Stimulated activated memory B cell treated with anti-CD40 and anti-IgM and Interleukin-4, amounts not matched to agents 10 μg/mL and 1 μg/mL and 100 μg/mL, for 72 hours (primary cell): ENCODE data around the gene KRTAP1-5.
A peak's percentile ranks its signal among the peaks of the same experiment; 100 is the strongest.
"Not testable (repeated sequence)": the region's sequence is repeated elsewhere in the genome, so short reads cannot be mapped to it uniquely, and the experiment has no call there.

Source experiments
- ATAC-seq: fragments of 150-1000 bp; cut with Tn5 transposase; 2 replicates; pipeline ENCODE4 v1.10.0; 2021
- H3K27ac Mint-ChIP-seq: one replicate; pipeline ENCODE4 v1.8.0; 2022; ENCODE audit warnings: mild to moderate bottlenecking, mixed read lengths
- H3K27me3 Mint-ChIP-seq: one replicate; pipeline ENCODE4 v1.8.0; 2022; ENCODE audit warnings: mixed read lengths
- H3K36me3 Mint-ChIP-seq: one replicate; pipeline ENCODE4 v1.8.0; 2022; ENCODE audit warnings: mixed read lengths
- H3K4me1 Mint-ChIP-seq: one replicate; pipeline ENCODE4 v1.8.0; 2022; ENCODE audit warnings: mixed read lengths
- H3K4me3 Mint-ChIP-seq: one replicate; pipeline ENCODE4 v1.8.0; 2022; ENCODE audit warnings: mild to moderate bottlenecking, moderate library complexity, mixed read lengths
- H3K9me3 Mint-ChIP-seq: one replicate; pipeline ENCODE4 v1.8.0; 2022; ENCODE audit warnings: mixed read lengths

KRTAP1-5 gene

DNA sequence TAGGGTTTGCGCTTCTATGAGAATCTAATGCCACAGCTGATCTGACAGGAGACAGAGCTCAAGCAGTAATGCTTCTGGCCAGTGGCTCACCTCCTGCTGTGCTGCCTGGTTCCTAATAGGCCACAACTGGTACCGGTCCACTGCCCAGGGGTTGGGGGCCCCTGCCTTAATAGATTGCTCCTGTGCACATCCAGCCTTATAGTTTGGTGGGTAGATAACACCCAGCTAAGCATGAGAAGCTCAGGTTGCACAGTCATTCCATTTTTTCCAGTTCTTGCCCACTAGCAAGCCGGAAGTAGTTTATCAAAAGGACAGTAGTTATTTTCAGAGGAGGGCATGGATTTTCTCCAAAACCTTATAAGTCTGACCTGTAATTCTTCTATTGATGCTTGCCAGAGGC is 7.6 kb downstream of the KRTAP1-5 start:
- Mint-ChIP-seq H3K27me3 (no peaks in the 10 kb centered on the region), H3K4me1 (no peaks in the 10 kb centered on the region), H3K4me3 (no peak overlapping the region), H3K9me3 (peaks cover 5% of the 10 kb centered on the region), H3K27ac (no peak overlapping the region), H3K36me3 (no peaks in the 10 kb centered on the region)
- ATAC-seq: no peak

DNA sequence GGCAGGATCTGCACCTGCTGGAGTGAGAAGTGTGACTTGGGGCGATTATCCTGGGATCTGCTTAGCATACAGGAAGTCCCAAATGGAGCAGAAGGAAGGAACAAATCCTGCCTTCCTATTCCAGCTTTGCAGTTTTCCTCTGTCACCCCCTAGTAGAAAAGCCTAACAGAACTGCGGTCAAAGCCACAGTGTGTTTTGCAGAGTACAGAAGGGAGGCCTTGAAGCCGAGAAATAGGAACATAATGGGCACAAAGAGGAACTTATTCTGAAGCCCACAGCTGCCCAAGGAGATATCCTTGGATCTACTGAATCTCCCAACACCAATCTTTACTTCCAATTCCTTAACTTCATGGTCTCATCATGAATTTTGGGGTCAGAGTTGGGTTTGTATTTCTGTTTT is 8.5 kb downstream of the KRTAP1-5 start:
- Mint-ChIP-seq H3K4me3 (no peak overlapping the region), H3K4me1 (no peaks in the 10 kb centered on the region), H3K27ac (no peak overlapping the region), H3K9me3 (peaks cover 5% of the 10 kb centered on the region), H3K27me3 (no peaks in the 10 kb centered on the region), H3K36me3 (no peaks in the 10 kb centered on the region)
- no peak for ATAC-seq

DNA sequence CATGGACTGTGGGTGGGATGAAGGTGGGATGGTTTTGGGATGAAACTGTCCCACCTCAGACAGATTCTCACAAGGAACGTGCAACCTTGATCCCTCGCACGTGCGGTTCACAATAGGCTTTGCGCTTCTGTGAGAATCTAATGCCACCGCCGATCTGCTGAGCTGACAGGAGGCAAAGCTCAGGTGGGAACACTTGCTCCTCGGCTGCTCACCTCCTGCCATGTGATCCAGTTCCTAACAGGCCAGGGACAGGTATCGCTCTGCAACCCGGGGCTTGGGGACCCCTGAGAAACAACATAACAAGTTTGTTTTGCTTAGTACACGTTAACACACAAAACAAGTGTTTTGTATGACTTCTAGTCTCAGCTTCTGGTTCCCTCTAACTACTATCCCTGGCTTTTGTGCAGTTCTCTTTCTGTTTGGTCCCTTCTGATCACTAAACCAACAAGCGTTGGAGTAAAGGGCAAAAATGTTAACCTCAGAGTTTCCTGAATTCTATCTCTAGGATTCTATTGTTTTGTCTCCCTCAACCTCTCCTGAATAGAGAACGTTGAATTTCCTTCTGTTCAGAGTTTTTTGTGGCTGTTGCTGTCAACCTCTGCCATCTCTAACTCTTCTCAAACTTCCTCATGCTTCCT is 10.3 kb downstream of the KRTAP1-5 start:
- ATAC-seq: no peak
- Mint-ChIP-seq H3K4me3 (no peak overlapping the region), H3K27ac (no peak overlapping the region), H3K27me3 (no peaks in the 10 kb centered on the region), H3K9me3 (peaks cover 5% of the 10 kb centered on the region), H3K4me1 (no peaks in the 10 kb centered on the region), H3K36me3 (no peaks in the 10 kb centered on the region)

DNA sequence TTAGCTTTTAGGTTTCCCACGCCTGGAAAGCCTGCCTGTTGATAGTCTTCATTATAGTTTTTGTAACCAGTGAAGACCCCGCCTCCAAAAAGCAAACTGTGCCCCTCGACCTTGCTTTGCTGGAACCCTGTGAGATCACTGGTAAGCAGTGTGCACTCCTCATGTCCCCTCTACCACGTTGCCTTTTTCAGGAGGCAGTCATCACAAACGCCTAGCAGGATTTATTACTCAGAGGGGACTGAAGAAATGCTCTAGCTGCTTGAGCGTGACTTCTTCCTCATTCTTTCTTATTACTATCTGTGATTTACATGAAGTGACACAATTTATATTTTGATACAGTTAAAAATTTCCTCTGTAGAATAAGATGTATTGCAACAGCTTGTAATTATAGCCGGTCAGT is 11.6 kb downstream of the KRTAP1-5 start:
- H3K9me3 Mint-ChIP-seq: no peaks in the 10 kb centered on the region
- no peak overlapping the region for H3K4me3 Mint-ChIP-seq
- no peaks in the 10 kb centered on the region for H3K36me3 Mint-ChIP-seq
- H3K4me1 Mint-ChIP-seq: no peaks in the 10 kb centered on the region
- H3K27me3 Mint-ChIP-seq: no peaks in the 10 kb centered on the region
- ATAC-seq: no peak
- no peak overlapping the region for H3K27ac Mint-ChIP-seq

DNA sequence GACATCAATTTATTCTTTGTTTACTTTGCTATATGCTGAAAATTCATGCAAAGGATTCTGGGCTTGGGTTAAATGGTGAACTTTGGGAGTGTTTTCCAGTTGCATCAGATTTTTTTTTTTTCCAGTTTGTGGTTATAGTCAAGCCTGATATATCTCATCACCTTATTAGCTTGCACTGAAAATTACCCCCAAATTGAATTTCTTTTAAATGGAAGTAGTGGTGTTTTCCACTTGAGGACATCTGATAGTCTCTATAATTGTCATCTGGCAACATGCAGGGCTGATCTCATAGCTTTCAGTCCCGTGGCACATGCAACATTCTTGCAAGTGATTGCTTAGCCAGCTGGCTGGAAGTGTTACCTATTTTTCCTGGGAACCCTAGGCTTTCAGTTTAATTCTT is 13.4 kb downstream of the KRTAP1-5 start:
- no peaks in the 10 kb centered on the region for H3K4me1 Mint-ChIP-seq
- H3K27me3 Mint-ChIP-seq: no peaks in the 10 kb centered on the region
- H3K9me3 Mint-ChIP-seq: no peaks in the 10 kb centered on the region
- no peak overlapping the region for H3K4me3 Mint-ChIP-seq
- ATAC-seq: no peak
- H3K36me3 Mint-ChIP-seq: no peaks in the 10 kb centered on the region
- no peak overlapping the region for H3K27ac Mint-ChIP-seq

DNA sequence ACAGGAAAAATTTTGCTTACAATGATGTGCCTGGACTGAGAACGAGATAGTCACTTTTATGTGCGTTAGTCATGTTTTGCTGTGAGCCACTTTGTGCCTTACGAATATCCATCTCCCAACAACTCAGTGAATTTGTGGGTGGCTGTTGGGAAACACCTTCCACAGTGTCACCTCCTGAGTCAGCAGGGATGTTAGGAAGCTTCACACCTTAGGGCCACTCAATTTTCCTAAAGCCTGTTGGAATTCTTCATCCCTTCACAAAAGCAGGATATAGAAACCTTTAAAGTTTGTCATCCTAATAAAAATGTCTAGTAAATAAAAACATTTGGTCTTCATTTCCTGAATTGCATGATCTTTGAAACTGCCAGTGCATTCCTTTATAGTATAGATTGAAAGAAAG is 13.8 kb downstream of the KRTAP1-5 start:
- ATAC-seq: no peak
- H3K27me3 Mint-ChIP-seq: no peaks in the 10 kb centered on the region
- H3K4me1 Mint-ChIP-seq: no peaks in the 10 kb centered on the region
- H3K27ac Mint-ChIP-seq: no peak overlapping the region
- no peaks in the 10 kb centered on the region for H3K36me3 Mint-ChIP-seq
- no peak overlapping the region for H3K4me3 Mint-ChIP-seq
- H3K9me3 Mint-ChIP-seq: no peaks in the 10 kb centered on the region

DNA sequence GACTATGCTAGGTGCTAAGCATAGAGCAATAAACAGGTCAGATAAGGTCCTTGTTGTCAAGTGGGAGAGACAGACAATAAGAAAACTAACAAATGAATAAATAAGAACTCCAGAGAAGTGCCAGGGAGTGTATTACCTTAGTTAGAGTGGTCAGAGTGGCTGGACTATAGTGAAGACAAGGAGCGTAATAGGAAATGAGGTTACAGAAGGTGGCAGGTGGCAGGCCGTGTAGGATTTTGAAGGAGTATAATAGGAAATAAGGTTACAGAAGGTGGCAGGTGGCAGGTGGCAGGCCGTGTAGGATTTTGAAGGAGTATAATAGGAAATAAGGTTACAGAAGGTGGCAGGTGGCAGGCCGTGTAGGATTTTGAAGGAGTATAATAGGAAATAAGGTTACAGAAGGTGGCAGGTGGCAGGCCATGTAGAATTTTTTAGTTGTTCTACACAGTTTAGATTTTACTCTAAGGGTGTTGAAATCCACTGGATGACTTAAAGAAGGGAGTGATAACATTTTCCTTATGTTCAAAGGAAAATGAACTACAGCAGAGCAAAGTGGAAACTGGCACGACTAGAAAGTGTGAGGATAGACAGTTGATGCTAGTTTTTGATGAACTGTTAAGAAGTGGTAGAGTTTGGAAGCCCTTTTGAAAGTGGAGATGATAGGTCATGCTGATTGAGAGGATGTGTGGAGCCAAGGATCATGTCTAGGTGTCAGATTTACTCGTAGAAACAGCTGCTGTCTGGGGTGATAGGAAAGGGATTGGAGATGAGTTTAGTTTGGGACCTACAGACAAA is 14.5 kb downstream of the KRTAP1-5 start:
- H3K27ac Mint-ChIP-seq: no peak overlapping the region
- ATAC-seq: no peak
- no peaks in the 10 kb centered on the region for H3K9me3 Mint-ChIP-seq

DNA sequence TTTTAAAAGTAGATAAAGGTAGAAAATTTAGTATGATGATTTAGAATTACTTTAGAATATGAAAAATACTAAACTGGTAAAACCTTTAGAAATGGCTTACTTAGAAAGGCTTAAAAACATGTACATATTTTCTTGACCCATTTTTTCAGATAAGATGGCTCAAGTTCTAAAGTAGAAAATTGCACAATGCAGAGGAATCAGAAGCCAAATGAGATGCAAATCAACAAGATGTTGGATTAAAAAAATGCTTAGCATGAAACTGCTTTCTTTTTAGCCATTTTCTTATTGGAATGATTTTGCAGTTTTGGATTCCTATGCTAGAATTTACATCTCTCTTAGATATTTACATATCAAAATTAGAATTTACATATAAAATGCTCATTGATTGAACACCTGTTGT is 16.6 kb downstream of the KRTAP1-5 start:
- Mint-ChIP-seq H3K4me1 (no peaks in the 10 kb centered on the region), H3K27me3 (no peaks in the 10 kb centered on the region), H3K4me3 (no peak overlapping the region), H3K36me3 (no peaks in the 10 kb centered on the region), H3K27ac (no peak overlapping the region), H3K9me3 (no peaks in the 10 kb centered on the region)
- no peak for ATAC-seq

More for the DNA sequence above, 14.5 kb downstream of the KRTAP1-5 start:
- H3K27me3 Mint-ChIP-seq: no peaks in the 10 kb centered on the region
- H3K4me1 Mint-ChIP-seq: no peaks in the 10 kb centered on the region
- H3K36me3 Mint-ChIP-seq: no peaks in the 10 kb centered on the region
- H3K4me3 Mint-ChIP-seq: no peak overlapping the region

DNA sequence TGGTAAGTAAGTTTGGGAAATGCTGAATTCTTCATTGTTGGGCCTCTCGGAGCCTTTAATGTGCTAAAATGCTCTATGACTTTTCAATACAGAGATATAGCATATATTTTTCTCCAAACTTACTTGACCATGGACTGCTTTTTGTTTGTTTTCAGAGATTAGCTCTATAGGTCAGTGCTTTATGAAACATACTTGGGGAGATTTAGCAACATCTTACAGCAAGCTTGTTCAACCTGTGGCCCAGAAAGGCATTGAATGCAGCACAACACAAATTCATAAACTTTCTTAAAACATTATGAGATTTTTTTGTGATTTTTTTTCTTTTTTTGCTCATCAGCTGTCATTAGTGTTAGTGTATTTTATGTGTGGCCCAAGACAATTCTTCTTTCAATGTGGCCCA is 17.1 kb downstream of the KRTAP1-5 start:
- Mint-ChIP-seq H3K4me3 (no peak overlapping the region), H3K27ac (no peak overlapping the region), H3K36me3 (no peaks in the 10 kb centered on the region), H3K9me3 (no peaks in the 10 kb centered on the region), H3K27me3 (no peaks in the 10 kb centered on the region), H3K4me1 (no peaks in the 10 kb centered on the region)
- ATAC-seq: no peak

DNA sequence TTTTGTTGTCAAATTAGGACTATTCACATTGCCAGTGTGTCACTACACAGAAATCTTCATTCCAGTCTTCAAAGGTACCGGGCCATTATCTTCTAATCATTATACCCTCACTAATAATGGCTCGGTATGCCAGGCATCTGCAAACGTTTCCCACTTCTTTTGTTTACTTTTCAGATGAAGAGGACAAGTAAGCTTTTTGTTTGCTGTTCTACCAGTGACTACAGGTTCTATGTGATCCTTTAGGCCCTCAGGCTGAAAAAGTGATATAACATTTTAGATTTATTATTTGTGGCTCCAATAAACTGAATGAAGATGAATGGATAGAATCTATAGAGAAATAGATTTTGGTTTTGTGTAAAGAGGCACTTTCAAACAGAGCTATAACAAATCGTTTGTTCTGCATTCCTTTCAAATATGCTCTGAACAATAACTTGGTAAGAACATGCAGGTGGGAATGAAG is 17.7 kb downstream of the KRTAP1-5 start:
- H3K27ac Mint-ChIP-seq: no peak overlapping the region
- H3K4me3 Mint-ChIP-seq: no peak overlapping the region
- H3K27me3 Mint-ChIP-seq: no peaks in the 10 kb centered on the region
- H3K36me3 Mint-ChIP-seq: no peaks in the 10 kb centered on the region
- no peaks in the 10 kb centered on the region for H3K4me1 Mint-ChIP-seq
- ATAC-seq: no peak
- no peaks in the 10 kb centered on the region for H3K9me3 Mint-ChIP-seq

DNA sequence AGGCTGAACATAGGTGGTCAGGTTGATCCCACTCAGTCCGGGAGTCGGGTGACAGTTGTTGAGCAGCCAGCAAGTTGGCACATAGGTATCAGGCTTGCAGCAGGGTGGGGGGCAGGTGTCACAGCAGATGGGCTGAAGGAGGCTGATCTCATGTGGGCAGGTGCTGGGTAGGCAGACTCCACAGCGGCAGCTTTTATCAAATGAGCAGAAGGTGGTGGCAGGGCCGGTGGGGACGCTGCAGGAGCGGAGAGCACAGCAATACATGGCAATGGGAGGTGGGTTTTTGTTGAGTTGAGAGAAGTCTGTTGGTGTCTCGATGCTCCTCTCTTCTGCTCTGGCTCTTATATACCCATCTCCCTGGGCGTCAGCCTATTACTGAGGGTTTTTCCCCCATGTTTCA is 18.2 kb downstream of the KRTAP1-5 start, which contains the start of gene KRTAP3-1:
Gene KRTAP3-1, minus strand, starts transcription at position 318 of the 400 bp plus-strand sequence. Its CDS starts 54 bp downstream, at position 264.
- H3K9me3 Mint-ChIP-seq: no peaks in the 10 kb centered on the region
- H3K4me1 Mint-ChIP-seq: no peaks in the 10 kb centered on the region
- H3K27me3 Mint-ChIP-seq: no peaks in the 10 kb centered on the region
- no peaks in the 10 kb centered on the region for H3K36me3 Mint-ChIP-seq
- H3K27ac Mint-ChIP-seq: no peak within 1 kb of the TSS
- peak; percentile 6 for ATAC-seq
- no peak within 1 kb of the TSS for H3K4me3 Mint-ChIP-seq

DNA sequence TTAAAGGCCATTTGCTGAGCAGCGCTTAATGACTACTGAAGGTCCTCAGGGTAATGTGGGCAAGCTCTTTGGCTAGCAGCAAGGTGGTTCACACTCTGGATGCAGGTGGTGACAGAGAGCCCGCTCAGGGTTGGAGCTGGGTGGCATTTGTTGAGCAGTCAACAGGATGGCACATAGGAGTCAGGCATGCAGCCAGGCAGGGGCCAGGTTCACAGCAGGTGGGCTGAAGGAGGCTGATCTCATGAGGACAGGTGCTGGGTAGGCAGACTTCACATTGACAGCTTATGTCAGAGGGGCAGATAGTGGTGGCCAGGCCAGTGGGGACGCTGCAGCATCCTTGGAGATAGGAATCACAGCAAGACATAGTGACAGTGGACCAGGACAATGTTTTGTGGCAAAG is 22.6 kb downstream of the KRTAP1-5 start:
- Mint-ChIP-seq H3K4me3 (no peak overlapping the region), H3K27ac (no peak overlapping the region), H3K9me3 (no peaks in the 10 kb centered on the region), H3K27me3 (peaks cover 20% of the 10 kb centered on the region), H3K4me1 (no peaks in the 10 kb centered on the region), H3K36me3 (no peaks in the 10 kb centered on the region)
- ATAC-seq: no peak

DNA sequence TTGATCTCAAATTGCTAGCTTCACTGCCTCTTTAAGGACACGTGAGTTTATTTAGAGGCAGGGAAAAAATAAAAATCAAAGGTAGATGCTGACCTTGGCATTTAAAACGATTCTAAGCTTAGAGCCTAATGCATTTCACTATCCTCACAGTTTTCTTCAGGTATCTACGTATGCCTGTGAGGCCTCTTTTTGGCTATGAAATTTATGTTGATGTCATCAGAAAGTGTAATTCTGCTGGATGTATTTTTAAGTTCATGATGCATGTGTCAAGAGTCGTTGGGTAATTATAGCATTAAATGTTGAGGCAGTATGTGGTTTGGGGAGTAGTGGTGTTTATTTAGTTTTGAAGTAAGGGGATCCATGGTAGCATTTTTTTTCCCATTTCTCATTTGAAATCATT is 23.1 kb downstream of the KRTAP1-5 start:
- Mint-ChIP-seq H3K27ac (no peak overlapping the region), H3K36me3 (no peaks in the 10 kb centered on the region), H3K9me3 (no peaks in the 10 kb centered on the region), H3K4me3 (no peak overlapping the region), H3K27me3 (peaks cover 25% of the 10 kb centered on the region), H3K4me1 (no peaks in the 10 kb centered on the region)
- no peak for ATAC-seq

DNA sequence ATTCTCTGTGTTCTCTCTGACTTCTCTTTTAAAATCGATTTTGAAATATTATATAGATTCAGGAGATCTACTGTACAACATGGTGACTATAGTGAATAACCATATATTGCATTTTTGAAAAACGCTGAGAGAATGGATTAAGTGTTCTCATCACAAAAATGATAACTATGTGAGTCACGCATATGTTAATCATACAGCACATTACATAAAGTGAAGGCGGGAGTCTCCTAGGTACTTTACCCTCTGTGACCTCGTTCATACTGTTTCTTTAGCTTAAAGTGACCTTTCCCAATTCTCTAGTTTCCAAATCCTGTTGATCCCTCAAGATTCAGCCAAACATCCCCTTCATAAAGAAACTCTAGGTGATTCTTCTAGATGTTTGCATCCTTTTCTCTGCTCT is 24.2 kb downstream of the KRTAP1-5 start:
- H3K36me3 Mint-ChIP-seq: no peaks in the 10 kb centered on the region
- no peak overlapping the region for H3K27ac Mint-ChIP-seq
- no peaks in the 10 kb centered on the region for H3K9me3 Mint-ChIP-seq
- no peak overlapping the region for H3K4me3 Mint-ChIP-seq
- no peak for ATAC-seq
- no peaks in the 10 kb centered on the region for H3K4me1 Mint-ChIP-seq
- peaks cover 31% of the 10 kb centered on the region for H3K27me3 Mint-ChIP-seq

DNA sequence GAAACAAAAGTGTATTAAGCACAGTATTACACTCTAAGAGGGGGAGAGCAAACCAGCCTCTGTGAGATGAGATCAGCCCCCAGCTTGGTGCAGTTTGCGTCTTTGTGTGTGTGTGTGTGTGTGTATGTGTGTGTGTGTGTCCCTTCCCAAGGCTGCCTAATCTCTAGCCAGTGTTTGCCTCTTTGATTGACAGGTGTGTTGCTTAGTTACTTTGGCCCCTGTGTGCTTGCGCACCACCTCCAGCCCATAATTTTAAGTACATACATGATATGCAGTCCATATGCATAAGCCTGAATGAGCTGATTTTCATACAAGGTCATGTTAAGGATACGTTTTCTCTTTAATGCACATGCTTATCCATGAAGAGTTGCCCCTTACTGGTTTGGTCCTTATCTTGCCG is 25.2 kb downstream of the KRTAP1-5 start:
- H3K27me3 Mint-ChIP-seq: peaks cover 35% of the 10 kb centered on the region
- no peak overlapping the region for H3K27ac Mint-ChIP-seq
- H3K36me3 Mint-ChIP-seq: no peaks in the 10 kb centered on the region
- no peaks in the 10 kb centered on the region for H3K9me3 Mint-ChIP-seq
- no peak for ATAC-seq
- no peaks in the 10 kb centered on the region for H3K4me1 Mint-ChIP-seq
- H3K4me3 Mint-ChIP-seq: no peak overlapping the region

DNA sequence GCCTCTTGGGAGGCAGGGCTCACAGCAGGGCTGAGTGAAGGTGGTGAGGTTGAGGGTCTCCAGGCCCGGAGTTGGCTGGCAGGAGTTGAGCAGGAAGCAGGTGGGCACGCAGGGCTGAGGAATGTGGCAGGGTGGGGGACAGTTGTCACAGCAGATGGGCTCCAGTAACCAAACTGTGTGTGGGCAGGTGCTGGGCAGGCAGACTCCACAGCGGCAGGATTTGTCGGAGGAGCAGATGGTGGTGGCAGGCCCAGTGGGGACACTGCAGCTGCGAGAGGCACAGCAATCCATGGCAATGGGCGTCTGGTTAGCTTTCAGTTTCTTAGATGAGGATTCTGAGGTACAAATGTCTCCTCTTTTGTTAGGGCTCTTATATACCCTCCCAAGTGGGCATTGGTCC is 27.4 kb downstream of the KRTAP1-5 start, which contains the start of gene KRTAP3-2:
Gene KRTAP3-2, minus strand, starts transcription at position 344 of the 400 bp plus-strand sequence. Its CDS starts 53 bp downstream, at position 291.
- not testable (repeated sequence) for H3K9me3 Mint-ChIP-seq, ATAC-seq, H3K4me3 Mint-ChIP-seq, H3K4me1 Mint-ChIP-seq, H3K36me3 Mint-ChIP-seq, H3K27ac Mint-ChIP-seq
- peaks cover 51% of the 10 kb centered on the region for H3K27me3 Mint-ChIP-seq
